Ramos (cell line): Measurements from ENCODE around the gene ATP6V1G2.
"Not testable (repeated sequence)": the region's sequence is repeated elsewhere in the genome, so short reads cannot be mapped to it uniquely, and the experiment has no call there.

ENCODE experiments used
- in situ Hi-C: fragments of 300-500 bp; cut with MboI; formaldehyde crosslinking; loops from one replicate; pipeline ENCODE4 v1.14.3; 2022; ENCODE audit warnings: low sequenced_read_pairs; ENCODE audit not compliant: unreplicated experiment

ATP6V1G2 gene

GRCh38 chr6:31556307-31556706, 9.9 kb upstream of the ATP6V1G2 start:
- in situ Hi-C loops, result no loop called here

DNA sequence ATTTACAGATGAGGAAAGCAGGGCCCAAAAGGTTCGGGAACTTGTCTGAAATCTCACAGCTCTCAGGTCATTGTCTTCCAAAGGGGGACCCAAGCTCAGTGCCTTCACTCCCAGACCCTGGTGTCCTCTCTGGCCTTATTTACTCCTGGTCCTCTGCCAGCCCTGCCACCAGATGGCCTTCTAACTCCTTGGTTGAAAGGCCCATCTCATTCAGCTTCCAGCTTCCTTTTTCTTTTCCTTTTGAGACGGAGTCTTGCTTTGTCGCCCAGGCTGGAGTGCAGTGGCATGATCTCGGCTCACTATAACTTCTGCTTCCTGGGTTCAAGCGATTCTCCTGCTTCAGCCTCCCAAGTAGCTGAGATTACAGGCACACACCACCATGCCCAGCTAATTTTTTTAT, 5.0 kb upstream of the ATP6V1G2 start:
- in situ Hi-C loops, result not testable (repeated sequence)

DNA sequence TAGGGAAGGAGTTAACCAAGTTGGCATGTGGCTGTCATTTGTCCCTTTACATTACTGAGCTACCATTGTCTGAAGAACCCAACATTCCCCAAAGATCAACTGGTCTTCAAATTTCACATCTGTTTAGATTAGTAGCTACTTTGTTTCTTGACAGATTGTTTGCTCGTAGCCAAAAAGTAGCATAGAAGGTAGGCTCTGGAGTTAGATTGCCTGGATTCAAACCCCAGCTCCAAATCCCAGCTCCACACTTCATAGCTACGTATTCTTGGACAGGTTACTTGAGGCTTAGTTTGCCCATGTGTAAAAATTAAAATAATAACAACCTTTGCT, 2.1 kb upstream of the ATP6V1G2 start:
- in situ Hi-C loops, result loop anchor here (5.0 kb wide), 1 partner anchor 49 kb away; no protein-coding TSS in a partner anchor

DNA sequence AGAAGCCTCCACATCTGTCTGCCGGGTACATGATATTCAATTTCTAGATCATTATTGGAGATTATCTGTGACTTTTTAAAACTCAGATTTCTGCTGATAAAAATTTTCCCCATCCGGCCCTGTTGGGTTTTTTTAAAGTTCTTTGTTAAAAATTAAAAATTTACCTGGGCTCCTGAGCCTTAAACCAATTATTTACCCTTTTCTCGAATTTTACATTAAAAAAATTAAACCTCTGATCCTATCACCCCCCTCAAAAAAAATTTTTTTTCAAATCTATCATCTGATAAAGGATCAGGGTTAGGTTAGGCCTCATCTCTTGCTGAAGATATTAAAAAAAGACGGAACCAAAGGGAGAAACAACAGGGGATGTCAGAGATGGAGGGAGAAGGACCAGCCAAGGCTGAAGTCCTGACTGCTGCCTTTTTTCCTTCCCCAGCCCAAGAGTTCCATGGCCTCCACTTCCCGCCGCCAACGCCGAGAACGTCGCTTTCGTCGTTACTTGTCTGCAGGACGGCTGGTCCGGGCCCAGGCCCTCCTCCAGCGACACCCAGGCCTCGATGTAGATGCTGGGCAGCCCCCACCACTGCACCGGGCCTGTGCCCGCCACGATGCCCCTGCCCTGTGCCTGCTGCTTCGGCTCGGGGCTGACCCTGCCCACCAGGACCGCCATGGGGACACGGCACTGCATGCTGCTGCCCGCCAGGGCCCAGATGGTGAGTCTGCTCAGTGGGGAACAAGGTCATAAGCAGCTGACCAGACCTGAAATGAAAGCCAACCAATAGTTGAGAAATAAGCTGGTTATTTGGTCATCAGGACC, 1.5 kb upstream of the ATP6V1G2 start:
- in situ Hi-C loops, result loop anchor here (5.0 kb wide), 1 partner anchor 49 kb away; no protein-coding TSS in a partner anchor

- in situ Hi-C loops, result loop anchor here (5.0 kb wide), 1 partner anchor 50 kb away; no protein-coding TSS in a partner anchor
These were observed 734 bp upstream of the ATP6V1G2 start, which contains the start of gene NFKBIL1 for GRCh38 chr6:31546958-31547726. TSS of gene NFKBIL1 (plus strand) at chr6:31547608. CDS start at chr6:31547695, 87 bp downstream.

- in situ Hi-C loops, result loop anchor here (5.0 kb wide), 1 partner anchor 52 kb away; no protein-coding TSS in a partner anchor
These were observed 1.1 kb downstream of the ATP6V1G2 start for GRCh38 chr6:31545291-31545690.

DNA sequence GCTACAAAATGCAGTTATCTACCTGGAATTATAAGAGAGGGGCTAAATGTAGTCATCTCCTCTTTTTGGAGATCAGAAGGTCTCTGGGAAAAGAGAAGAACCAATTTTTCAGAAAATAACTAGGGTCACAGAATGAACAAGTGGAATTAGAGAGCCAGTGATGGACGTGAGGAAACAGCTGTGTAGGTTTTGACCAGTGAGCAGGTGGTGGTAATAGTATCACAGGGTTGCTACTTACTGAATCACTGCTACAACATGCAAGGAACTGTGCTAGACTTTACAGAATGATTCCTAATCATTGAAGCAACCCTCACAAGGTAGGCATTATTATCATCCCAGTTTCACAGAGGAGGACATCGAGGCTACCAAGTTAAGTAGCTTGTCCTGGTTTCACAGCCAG, 1.7 kb downstream of the ATP6V1G2 start:
- in situ Hi-C loops, result loop anchor here (5.0 kb wide), 1 partner anchor 53 kb away; no protein-coding TSS in a partner anchor

GRCh38 chr6:31543639-31544038, 2.8 kb downstream of the ATP6V1G2 start:
- in situ Hi-C loops, result no loop called here

- in situ Hi-C loops, result no loop called here
These were observed 4.5 kb downstream of the ATP6V1G2 start, which contains the start of gene DDX39B for GRCh38 chr6:31541658-31542521. TSS of gene DDX39B (minus strand) at chr6:31542003. CDS start at chr6:31540532, 1,471 bp downstream.

DNA sequence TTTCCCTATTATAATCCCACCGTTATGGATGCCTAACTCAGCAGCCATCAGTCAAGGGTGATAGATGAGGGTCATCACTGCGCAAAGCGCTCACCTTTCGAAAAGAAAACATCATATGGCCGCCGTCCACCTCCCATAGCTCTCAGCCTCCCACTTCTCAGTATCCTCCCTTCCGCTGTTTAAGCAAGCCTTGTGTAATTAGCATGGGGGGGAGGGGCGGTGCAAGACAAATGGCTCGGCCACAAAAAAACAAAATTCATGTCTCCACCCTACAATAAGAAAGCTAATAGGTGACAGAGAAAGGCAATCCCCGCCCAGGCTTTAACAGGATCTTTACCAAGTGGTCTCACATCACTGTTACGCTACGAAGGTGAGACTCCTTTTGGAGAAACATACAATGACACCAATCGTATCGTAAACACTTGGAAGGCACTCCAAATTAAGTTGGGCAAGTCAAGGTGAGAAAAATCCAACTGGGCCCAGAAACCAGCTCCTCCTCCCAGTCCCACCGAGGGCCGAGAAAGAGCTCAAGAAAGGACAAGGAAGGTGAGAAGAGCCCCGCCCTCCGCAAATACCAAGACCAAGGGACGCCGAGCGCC, 5.2 kb downstream of the ATP6V1G2 start:
- in situ Hi-C loops, result no loop called here

DNA sequence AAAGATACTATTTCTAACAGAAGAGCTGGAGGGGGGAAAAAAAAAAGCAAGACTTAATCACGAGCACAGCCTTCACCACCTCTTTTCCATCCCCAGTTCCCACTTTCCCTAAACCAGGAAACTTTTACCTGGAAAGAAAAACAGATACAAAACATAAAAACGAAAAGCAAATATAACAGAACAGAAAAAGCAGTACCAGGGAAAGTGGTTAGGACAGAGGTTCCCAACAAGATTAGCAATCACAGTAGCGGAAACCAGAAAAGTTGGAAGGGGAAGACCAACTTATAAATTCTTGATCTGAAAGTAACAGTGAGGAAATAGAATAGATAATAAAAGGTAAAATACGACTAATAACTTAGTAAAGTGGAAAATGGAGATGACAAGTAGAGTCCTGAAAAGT, 5.8 kb downstream of the ATP6V1G2 start:
- in situ Hi-C loops, result no loop called here

GRCh38 chr6:31538805-31539400, 7.5 kb downstream of the ATP6V1G2 start:
- in situ Hi-C loops, result no loop called here

DNA sequence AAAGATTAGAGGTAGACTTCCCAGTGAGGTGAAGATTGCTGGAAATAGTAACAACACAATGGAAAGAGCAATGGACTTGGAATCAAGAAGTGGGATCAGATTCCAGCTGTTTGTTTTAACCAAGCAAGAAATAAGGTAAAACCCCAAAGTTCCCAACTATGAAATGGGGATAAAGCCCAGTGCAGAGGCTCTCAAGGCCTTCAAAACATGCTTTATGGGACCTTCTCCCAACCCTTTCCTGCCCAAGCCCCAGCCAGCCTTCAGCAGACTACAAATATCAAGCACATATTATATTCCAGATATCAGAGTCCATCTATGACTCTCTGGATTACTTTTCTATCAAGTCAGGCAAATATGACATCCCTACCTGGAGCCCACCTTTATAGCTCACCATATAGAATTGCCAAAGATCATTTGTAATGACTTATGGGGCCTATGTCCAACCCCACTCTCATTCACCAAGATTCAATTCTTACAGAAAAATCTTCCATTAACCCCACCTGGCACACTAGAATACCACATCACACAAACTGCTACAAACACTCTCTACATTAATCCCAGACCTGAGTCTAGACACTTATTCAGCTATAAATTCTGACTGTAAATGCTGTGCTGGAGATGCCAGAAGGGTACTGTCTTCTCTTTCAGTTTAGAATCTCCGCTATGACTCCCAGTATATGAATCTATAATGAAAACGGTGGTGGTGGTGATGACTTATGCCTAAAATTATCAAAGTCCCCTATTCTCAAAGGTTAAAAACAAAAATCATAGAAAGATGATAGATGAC, 10.7 kb downstream of the ATP6V1G2 start:
- in situ Hi-C loops, result no loop called here

- in situ Hi-C loops, result no loop called here
These were observed 11.8 kb downstream of the ATP6V1G2 start for GRCh38 chr6:31534521-31535040.

DNA sequence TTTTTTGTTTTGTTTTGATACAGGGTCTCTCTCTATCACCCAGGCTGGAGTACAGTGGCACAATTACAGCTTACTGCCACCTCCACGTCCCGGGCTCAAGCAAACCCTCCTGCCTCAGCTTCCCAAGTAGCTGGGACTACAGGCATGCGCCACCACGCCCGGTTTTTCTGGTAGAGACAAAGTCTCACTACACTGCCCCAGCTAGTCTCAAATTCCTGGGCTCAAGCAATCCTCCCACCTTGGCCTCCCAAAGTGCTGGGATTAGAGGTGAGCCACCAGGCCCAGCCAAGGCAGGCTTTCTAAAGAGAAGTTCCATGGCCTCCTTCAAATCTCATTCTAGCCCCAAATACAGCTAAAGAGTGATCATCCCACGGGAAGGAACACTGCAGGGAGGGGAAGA, 12.4 kb downstream of the ATP6V1G2 start:
- in situ Hi-C loops, result no loop called here

GRCh38 chr6:31533455-31533841, 13.0 kb downstream of the ATP6V1G2 start:
- in situ Hi-C loops, result no loop called here

DNA sequence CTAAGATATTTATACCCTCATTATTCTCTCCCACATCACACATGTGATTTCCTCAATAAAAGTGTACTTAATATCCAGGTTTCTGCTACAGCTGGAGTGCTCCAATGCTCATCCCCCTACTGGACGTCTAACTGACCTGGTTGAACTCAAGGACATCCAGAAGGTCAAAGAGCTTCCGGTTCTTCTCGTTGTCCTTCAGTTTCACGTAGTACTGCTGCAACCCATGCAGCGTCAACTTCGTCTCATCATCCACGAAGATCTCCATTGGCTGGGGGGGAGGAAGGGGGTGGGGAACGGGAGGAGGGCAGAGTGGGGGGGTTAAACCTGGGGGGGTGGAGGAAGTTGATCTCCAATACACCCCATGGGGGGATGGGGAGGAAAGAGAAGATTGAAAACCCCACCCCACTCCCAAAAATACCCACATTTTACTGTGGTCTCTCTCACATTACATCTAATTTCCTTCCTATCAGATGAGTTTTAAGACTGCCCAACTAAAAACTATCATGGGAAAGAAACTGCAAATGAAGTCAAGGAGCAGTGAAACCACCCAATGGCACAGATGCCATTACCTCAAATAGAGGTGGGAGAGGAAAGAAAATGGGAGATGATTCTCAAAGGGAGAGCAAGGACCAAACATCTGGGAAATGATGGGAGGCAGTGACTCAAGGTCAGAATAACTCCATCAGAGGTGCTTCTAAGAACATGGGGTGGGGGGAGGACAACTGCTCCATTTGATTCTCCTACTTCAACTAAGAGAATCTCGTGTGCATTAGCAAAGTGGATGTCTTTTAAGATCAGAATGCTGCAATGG, 13.6 kb downstream of the ATP6V1G2 start:
- in situ Hi-C loops, result no loop called here
